ENCODE results near the gene STT3B. TPM values are rescaled to one million over a fixed set of nuclear protein-coding genes. Genes with fewer than 3 reads are reported as not detected.

STT3B gene
- total RNA-seq, 2 experiments from 2014 or later, result 199 to 201 TPM

DNA sequence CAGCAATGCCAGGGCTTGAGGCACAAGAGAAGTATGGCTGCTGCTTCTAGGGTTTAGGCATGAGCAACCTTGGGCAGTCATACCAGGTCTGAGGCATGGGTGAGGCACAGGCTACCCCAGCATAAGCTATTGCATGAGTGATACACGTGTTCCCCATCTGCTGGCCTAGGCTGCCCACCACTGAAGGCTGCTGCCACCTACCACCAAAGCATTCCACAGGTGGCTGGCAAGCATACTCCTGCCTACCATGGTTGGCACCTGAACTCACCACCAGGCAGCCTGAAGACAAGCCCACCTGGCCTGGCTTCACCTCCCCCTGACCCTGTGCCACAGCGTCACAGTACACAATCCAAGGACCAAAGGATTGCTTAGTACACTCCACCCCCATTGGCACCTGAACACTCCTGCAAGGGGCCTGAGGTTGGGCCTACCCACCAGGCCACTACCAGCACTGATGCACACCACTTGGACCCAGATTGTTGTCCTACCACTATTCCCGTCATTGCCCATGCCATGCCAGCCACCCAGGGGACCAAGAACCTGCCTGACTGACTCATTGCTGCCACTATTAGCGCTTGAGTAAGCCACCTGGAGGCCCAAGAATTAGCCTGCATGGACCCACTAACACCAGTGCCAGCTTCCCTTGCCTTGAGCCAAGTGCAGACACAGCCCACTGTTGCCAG lies 115.7 kb downstream of the STT3B start:
- H3K36me3 Mint-ChIP-seq (ENCODE audit: low read depth), result peaks cover 76% of the 10 kb centered on the region
- POLR2A ChIA-PET, result no interaction called here
- H3K9me3 Mint-ChIP-seq, result peaks cover 77% of the 10 kb centered on the region
- no peak for DNase-seq
- H3K4me3 Mint-ChIP-seq, result no peak overlapping the region
- no peaks in the 10 kb centered on the region for H3K27me3 Mint-ChIP-seq
- no peaks in the 10 kb centered on the region for H3K4me1 Mint-ChIP-seq
- no peak overlapping the region for H3K27ac Mint-ChIP-seq
- CTCF ChIA-PET, result no interaction called here

GRCh38 chr3:31652296-31652695 lies 119.6 kb downstream of the STT3B start:
- ChIA-PET CTCF (no interaction called here), POLR2A (no interaction called here)
- Mint-ChIP-seq H3K4me3 (no peak overlapping the region), H3K27me3 (peaks cover 1% of the 10 kb centered on the region), H3K36me3 (ENCODE audit: low read depth) (peaks cover 70% of the 10 kb centered on the region), H3K27ac (no peak overlapping the region), H3K9me3 (peaks cover 87% of the 10 kb centered on the region), H3K4me1 (no peaks in the 10 kb centered on the region)
- no peak for DNase-seq

DNA sequence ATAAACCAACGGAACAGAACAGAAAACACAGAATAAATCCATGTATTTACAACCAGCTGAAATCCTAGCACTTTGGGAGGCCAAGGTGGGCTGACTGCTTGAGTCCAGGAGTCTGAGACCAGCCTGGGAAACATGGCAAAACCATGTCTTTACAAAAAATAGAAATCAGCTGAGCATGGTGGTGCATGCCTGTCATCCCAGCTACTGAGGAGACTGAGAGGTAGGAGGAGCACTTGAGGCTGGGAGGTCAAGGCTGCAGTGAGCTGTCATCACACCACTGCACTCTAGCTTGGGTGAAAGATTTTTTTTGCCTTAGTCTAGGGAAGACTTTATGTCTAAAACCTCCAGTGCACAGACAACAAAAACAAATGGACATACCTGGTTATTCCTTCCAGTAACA lies 120.7 kb downstream of the STT3B start:
- CTCF ChIA-PET, result no interaction called here
- H3K27me3 Mint-ChIP-seq, result peaks cover 1% of the 10 kb centered on the region
- H3K4me3 Mint-ChIP-seq, result no peak overlapping the region
- POLR2A ChIA-PET, result no interaction called here
- peaks cover 86% of the 10 kb centered on the region for H3K9me3 Mint-ChIP-seq
- DNase-seq, result no peak
- no peaks in the 10 kb centered on the region for H3K4me1 Mint-ChIP-seq
- H3K27ac Mint-ChIP-seq, result no peak overlapping the region
- H3K36me3 Mint-ChIP-seq (ENCODE audit: low read depth), result peaks cover 68% of the 10 kb centered on the region

GRCh38 chr3:31654998-31655397 lies 122.3 kb downstream of the STT3B start:
- Mint-ChIP-seq H3K9me3 (peaks cover 73% of the 10 kb centered on the region), H3K27me3 (peaks cover 1% of the 10 kb centered on the region), H3K4me1 (no peaks in the 10 kb centered on the region), H3K4me3 (no peak overlapping the region), H3K27ac (no peak overlapping the region), H3K36me3 (ENCODE audit: low read depth) (peaks cover 53% of the 10 kb centered on the region)
- POLR2A ChIA-PET, result no interaction called here
- DNase-seq, result no peak
- CTCF ChIA-PET, result no interaction called here

DNA sequence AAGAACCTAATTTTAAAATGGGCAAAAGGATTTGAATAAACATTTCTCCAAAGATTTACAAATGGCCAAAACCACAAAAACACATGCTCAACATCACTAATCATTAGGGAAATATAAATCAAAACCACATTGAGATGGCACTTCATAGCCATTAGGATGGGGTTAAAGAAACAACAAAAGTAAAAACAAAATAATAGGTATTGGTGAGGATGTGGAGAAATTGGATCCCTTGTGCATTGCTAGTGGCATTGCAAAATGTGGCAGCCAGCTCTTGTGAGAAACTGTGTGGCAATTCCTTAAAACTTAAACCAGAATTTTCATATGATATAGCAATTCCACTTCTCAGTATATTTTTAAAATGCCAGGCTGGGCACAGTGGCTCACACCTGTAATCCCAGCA lies 126.5 kb downstream of the STT3B start:
- Mint-ChIP-seq H3K4me1 (no peaks in the 10 kb centered on the region), H3K9me3 (peaks cover 44% of the 10 kb centered on the region), H3K4me3 (no peak overlapping the region), H3K27ac (no peak overlapping the region), H3K36me3 (ENCODE audit: low read depth) (peaks cover 28% of the 10 kb centered on the region), H3K27me3 (peaks cover 1% of the 10 kb centered on the region)
- no peak for DNase-seq
- ChIA-PET CTCF (no interaction called here), POLR2A (no interaction called here)

GRCh38 chr3:31661286-31661685 lies 128.6 kb downstream of the STT3B start:
- no peak for DNase-seq
- POLR2A ChIA-PET, result no interaction called here
- Mint-ChIP-seq H3K4me3 (no peak overlapping the region), H3K4me1 (no peaks in the 10 kb centered on the region), H3K27ac (no peak overlapping the region), H3K9me3 (peaks cover 26% of the 10 kb centered on the region), H3K27me3 (peaks cover 1% of the 10 kb centered on the region), H3K36me3 (ENCODE audit: low read depth) (peaks cover 14% of the 10 kb centered on the region)
- CTCF ChIA-PET, result no interaction called here

GRCh38 chr3:31661993-31662670 lies 129.4 kb downstream of the STT3B start:
- no peaks in the 10 kb centered on the region for H3K4me1 Mint-ChIP-seq
- no peak for DNase-seq
- no peak overlapping the region for H3K27ac Mint-ChIP-seq
- POLR2A ChIA-PET, result no interaction called here
- CTCF ChIA-PET, result no interaction called here
- H3K9me3 Mint-ChIP-seq, result peaks cover 19% of the 10 kb centered on the region
- no peaks in the 10 kb centered on the region for H3K27me3 Mint-ChIP-seq
- no peak overlapping the region for H3K4me3 Mint-ChIP-seq
- peaks cover 10% of the 10 kb centered on the region for H3K36me3 Mint-ChIP-seq (ENCODE audit: low read depth)

- POLR2A ChIA-PET, result no interaction called here
- peaks cover 4% of the 10 kb centered on the region for H3K9me3 Mint-ChIP-seq
- CTCF ChIA-PET, result no interaction called here
Measured at GRCh38 chr3:31664031-31664430, 131.3 kb downstream of the STT3B start.

GRCh38 chr3:31667582-31667981 lies 134.9 kb downstream of the STT3B start:
- no peaks in the 10 kb centered on the region for H3K27me3 Mint-ChIP-seq
- ChIA-PET CTCF (no interaction called here), POLR2A (no interaction called here)
- no peak overlapping the region for H3K4me3 Mint-ChIP-seq
- DNase-seq, result no peak
- no peaks in the 10 kb centered on the region for H3K36me3 Mint-ChIP-seq (ENCODE audit: low read depth)
- H3K4me1 Mint-ChIP-seq, result peaks cover 4% of the 10 kb centered on the region
- no peaks in the 10 kb centered on the region for H3K9me3 Mint-ChIP-seq
- H3K27ac Mint-ChIP-seq, result no peak overlapping the region

More at GRCh38 chr3:31664031-31664430, 131.3 kb downstream of the STT3B start:
- H3K4me3 Mint-ChIP-seq, result no peak overlapping the region
- H3K36me3 Mint-ChIP-seq (ENCODE audit: low read depth), result no peaks in the 10 kb centered on the region
- no peaks in the 10 kb centered on the region for H3K27me3 Mint-ChIP-seq
- H3K4me1 Mint-ChIP-seq, result peaks cover 4% of the 10 kb centered on the region
- DNase-seq, result no peak
- no peak overlapping the region for H3K27ac Mint-ChIP-seq

GRCh38 chr3:31668242-31668641 lies 135.5 kb downstream of the STT3B start:
- POLR2A ChIA-PET, result no interaction called here
- DNase-seq, result no peak
- H3K36me3 Mint-ChIP-seq (ENCODE audit: low read depth), result no peaks in the 10 kb centered on the region
- peaks cover 4% of the 10 kb centered on the region for H3K4me1 Mint-ChIP-seq
- H3K9me3 Mint-ChIP-seq, result no peaks in the 10 kb centered on the region
- H3K4me3 Mint-ChIP-seq, result no peak overlapping the region
- CTCF ChIA-PET, result no interaction called here
- H3K27me3 Mint-ChIP-seq, result no peaks in the 10 kb centered on the region
- no peak overlapping the region for H3K27ac Mint-ChIP-seq

- CTCF ChIA-PET, result no interaction called here
- Mint-ChIP-seq H3K9me3 (no peaks in the 10 kb centered on the region), H3K4me3 (no peak overlapping the region), H3K36me3 (ENCODE audit: low read depth) (no peaks in the 10 kb centered on the region), H3K27me3 (no peaks in the 10 kb centered on the region), H3K27ac (no peak overlapping the region), H3K4me1 (peaks cover 4% of the 10 kb centered on the region)
- no peak for DNase-seq
- POLR2A ChIA-PET, result no interaction called here
Measured at GRCh38 chr3:31670136-31670535, 137.4 kb downstream of the STT3B start.

- no peak for DNase-seq
- Mint-ChIP-seq H3K27ac (no peak overlapping the region), H3K27me3 (no peaks in the 10 kb centered on the region), H3K36me3 (ENCODE audit: low read depth) (no peaks in the 10 kb centered on the region), H3K9me3 (no peaks in the 10 kb centered on the region), H3K4me1 (peaks cover 4% of the 10 kb centered on the region), H3K4me3 (no peak overlapping the region)
- ChIA-PET CTCF (no interaction called here), POLR2A (no interaction called here)
Measured at GRCh38 chr3:31670722-31671121, 138.0 kb downstream of the STT3B start.

DNA sequence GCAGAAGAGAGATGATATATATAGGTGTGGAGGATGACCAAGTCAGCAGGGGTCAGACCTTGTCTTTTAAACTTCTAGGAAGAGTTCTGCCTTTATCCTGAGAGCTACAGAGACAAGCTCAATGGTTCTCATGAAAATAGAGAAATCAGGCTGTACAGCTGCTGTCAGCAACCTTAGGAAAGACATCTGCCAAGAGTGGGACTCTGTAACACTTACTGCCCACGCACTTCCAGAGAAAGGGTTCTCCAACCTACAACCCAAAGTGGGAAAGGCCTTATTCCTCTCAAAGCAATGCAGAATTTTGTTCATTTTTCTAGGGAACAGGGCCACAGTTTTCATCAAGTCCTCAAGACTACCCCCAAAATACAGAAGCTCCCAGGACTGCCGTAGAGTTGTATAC lies 138.7 kb downstream of the STT3B start:
- H3K9me3 Mint-ChIP-seq, result no peaks in the 10 kb centered on the region
- peaks cover 4% of the 10 kb centered on the region for H3K4me1 Mint-ChIP-seq
- no peak overlapping the region for H3K4me3 Mint-ChIP-seq
- CTCF ChIA-PET, result no interaction called here
- no peaks in the 10 kb centered on the region for H3K36me3 Mint-ChIP-seq (ENCODE audit: low read depth)
- H3K27me3 Mint-ChIP-seq, result no peaks in the 10 kb centered on the region
- H3K27ac Mint-ChIP-seq, result no peak overlapping the region
- POLR2A ChIA-PET, result no interaction called here
- DNase-seq, result no peak

- no peak overlapping the region for H3K4me3 Mint-ChIP-seq
- no peaks in the 10 kb centered on the region for H3K9me3 Mint-ChIP-seq
- POLR2A ChIA-PET, result no interaction called here
- H3K4me1 Mint-ChIP-seq, result peaks cover 4% of the 10 kb centered on the region
- H3K27me3 Mint-ChIP-seq, result no peaks in the 10 kb centered on the region
- H3K36me3 Mint-ChIP-seq (ENCODE audit: low read depth), result no peaks in the 10 kb centered on the region
- CTCF ChIA-PET, result no interaction called here
- no peak overlapping the region for H3K27ac Mint-ChIP-seq
- no peak for DNase-seq
Measured at GRCh38 chr3:31671976-31672375, 139.3 kb downstream of the STT3B start.
